H1 (cell line): ENCODE measurements around the gene CCDC88C. TPM values are rescaled to one million over a fixed set of nuclear protein-coding genes. Genes with fewer than 3 reads are reported as not detected.

Experiments used
- ATF2 ChIP-seq: IDR thresholded peaks from 2 replicates; pipeline ENCODE4 v1.6.1; 2012; ENCODE audit warnings: low read length, inconsistent platforms
- USF2 ChIP-seq: IDR thresholded peaks from 2 replicates; pipeline ENCODE4 v1.6.1; 2011; ENCODE audit warnings: low read length, improper control_type of control experiment
- polyA plus RNA-seq, 7 experiments: library from polyadenylated mRNA; depleted of rRNA in 3 of 7; stranded (reverse) in 5 of 7; unstranded in 2 of 7; fragments of >200 nt in 5 of 7; fragments of 200-250 nt in 2 of 7; gene quantifications; 1 replicate in 5 of 7; 2 replicates in 1 of 7; 4 replicates in 1 of 7; pipeline versions ENCODE4 v1.2.1 to v1.2.3, GENCODE V29; 2011 to 2013; ENCODE audit warnings: missing spikeins in 2 of 7, mixed read lengths in 2 of 7
- total RNA-seq: library from RNA; stranded (reverse); fragmentation: NEBNext Ultra II Directional; extraction: Animal tissue kit (Norgen Biotek cat#: 25700); gene quantifications from 2 replicates; pipeline ENCODE4 v1.2.1, GENCODE V29; 2021

Gene CCDC88C
- total and polyA plus RNA-seq, 2 of the 8 experiments (the other 6 are each of a cell fraction or from before 2014, with no cell fraction given): 10.3 to 57.7 TPM

DNA sequence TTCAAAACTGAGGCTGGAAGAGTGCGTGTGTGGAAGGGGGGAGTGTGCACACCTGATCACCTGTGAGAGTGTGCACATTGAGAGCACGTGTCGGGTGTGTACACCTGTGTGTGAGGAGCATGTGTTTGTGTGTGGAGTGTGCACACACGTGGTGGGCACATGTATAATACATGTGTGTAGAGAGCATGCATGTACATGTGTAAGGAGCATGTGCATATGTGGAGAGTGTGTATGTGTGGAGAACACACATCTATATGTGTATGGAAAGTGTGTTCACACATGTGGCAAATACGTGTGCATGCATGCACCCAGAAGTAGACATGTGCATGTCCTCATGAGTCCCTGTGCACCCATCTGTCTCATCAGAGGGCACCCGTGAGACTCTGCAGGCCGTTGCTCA lies 110.0 kb downstream of the CCDC88C start (continued):
- TF ChIP-seq USF2: no peak
- TF ChIP-seq ATF2: no peak
